Measurements from ENCODE around the gene TP53. TPM values are rescaled to one million over a fixed set of nuclear protein-coding genes. Genes with fewer than 3 reads are reported as not detected.

The TP53 gene
- polyA plus RNA-seq, 1 donor from 2014 or later = 13.8 TPM

DNA sequence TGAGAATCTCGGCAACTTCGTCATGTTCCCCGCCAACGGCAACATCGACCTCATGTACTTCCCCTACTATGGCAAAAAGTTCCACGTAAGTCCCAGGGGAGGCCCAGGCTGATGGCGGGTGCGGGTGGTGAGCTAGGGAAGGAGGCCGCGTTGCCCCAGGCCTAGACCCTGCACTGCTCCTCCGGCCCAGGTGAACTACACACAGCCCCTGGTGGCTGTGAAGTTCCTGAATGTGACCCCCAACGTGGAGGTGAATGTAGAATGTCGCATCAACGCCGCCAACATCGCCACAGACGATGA lies 31.8 kb downstream of the TP53 start:
- no peaks in the 10 kb centered on the region for H3K9me2 ChIP-seq (ENCODE audit: insufficient read depth, low read length)
- H3K27ac ChIP-seq (ENCODE audit: low read length) = no peak overlapping the region
- no peaks in the 10 kb centered on the region for H4K20me1 ChIP-seq (ENCODE audit: insufficient read depth)
- H3F3A ChIP-seq (ENCODE audit: insufficient read depth, low read length, poor library complexity, severe bottlenecking) = no peaks in the 10 kb centered on the region
- H3K9ac ChIP-seq (ENCODE audit: low read length) = no peak overlapping the region
- TF ChIP-seq, protein P1, sequence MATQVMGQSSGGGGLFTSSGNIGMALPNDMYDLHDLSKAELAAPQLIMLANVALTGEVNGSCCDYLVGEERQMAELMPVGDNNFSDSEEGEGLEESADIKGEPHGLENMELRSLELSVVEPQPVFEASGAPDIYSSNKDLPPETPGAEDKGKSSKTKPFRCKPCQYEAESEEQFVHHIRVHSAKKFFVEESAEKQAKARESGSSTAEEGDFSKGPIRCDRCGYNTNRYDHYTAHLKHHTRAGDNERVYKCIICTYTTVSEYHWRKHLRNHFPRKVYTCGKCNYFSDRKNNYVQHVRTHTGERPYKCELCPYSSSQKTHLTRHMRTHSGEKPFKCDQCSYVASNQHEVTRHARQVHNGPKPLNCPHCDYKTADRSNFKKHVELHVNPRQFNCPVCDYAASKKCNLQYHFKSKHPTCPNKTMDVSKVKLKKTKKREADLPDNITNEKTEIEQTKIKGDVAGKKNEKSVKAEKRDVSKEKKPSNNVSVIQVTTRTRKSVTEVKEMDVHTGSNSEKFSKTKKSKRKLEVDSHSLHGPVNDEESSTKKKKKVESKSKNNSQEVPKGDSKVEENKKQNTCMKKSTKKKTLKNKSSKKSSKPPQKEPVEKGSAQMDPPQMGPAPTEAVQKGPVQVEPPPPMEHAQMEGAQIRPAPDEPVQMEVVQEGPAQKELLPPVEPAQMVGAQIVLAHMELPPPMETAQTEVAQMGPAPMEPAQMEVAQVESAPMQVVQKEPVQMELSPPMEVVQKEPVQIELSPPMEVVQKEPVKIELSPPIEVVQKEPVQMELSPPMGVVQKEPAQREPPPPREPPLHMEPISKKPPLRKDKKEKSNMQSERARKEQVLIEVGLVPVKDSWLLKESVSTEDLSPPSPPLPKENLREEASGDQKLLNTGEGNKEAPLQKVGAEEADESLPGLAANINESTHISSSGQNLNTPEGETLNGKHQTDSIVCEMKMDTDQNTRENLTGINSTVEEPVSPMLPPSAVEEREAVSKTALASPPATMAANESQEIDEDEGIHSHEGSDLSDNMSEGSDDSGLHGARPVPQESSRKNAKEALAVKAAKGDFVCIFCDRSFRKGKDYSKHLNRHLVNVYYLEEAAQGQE (IDR thresholded peaks at IDR 0.05; ENCODE audit: borderline replicate concordance) = no peak
- TF ChIP-seq EP300 (conservative IDR thresholded peaks at IDR 0.05; ENCODE audit: poor library complexity, severe bottlenecking) (no peak), RAD21 (conservative IDR thresholded peaks at IDR 0.05) (no peak), MXI1 (conservative IDR thresholded peaks at IDR 0.05; ENCODE audit: poor library complexity, severe bottlenecking) (no peak), TAF1 (IDR thresholded peaks at IDR 0.05; ENCODE audit: low read depth) (no peak), EZH2 (IDR thresholded peaks at IDR 0.05; ENCODE audit: borderline replicate concordance, insufficient read depth, low read length, poor library complexity, severe bottlenecking) (no peak), SMC3 (conservative IDR thresholded peaks at IDR 0.05; ENCODE audit: poor library complexity) (no peak)
- H3K4me3 ChIP-seq (ENCODE audit: low read length) = no peak overlapping the region
- H2AFZ ChIP-seq (ENCODE audit: low read depth, low read length) = no peak overlapping the region
- no peaks in the 10 kb centered on the region for H3K36me3 ChIP-seq (ENCODE audit: insufficient read depth, low read length)
- H3K79me2 ChIP-seq (replicated peaks; ENCODE audit: insufficient read depth, low read length) = peaks cover 10% of the 10 kb centered on the region
- no peaks in the 10 kb centered on the region for H3K9me3 ChIP-seq (ENCODE audit: low read length)
- no peaks in the 10 kb centered on the region for H3K27me3 ChIP-seq (ENCODE audit: insufficient read depth, low read depth, low read length)
- no peak overlapping the region for H3K4me2 ChIP-seq (ENCODE audit: low read length)

DNA sequence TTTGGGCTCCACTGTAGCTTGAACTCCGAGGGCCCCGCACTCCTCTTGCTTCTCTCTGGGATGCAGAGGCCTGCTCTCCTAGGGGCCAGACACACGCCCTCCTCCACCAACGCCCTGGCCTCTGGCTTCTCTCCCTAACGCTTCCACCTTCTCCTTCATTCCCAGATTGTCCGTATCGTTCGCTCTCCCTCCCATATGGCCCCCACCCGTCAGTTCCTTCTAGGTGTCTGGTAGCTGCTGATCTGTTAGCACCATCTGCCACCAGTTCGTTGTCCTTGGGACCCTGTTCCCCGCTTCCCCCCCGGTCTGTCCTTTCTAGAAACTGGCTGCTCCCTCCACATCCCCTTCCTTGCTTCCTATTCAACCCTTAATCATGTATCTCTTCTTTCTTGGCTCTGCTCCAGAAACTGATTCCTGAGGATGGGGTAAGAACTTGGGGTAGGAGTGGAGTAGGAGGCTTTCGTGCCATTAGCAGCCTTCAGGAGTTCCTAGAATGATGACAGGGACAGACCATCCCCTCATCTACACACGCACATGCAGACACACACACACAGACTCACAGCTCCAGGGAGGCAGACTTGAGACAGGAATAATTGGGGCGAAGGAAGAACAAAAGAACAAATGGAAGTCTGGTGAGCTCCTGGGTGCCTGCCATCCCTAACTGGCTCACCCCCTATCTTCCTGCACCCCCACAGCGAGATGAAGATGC lies 32.3 kb downstream of the TP53 start:
- TF ChIP-seq, protein P1 (IDR thresholded peaks at IDR 0.05; ENCODE audit: borderline replicate concordance) = no peak
- no peak for TF ChIP-seq SMC3 (conservative IDR thresholded peaks at IDR 0.05; ENCODE audit: poor library complexity)
- H3K27ac ChIP-seq (ENCODE audit: low read length) = no peak overlapping the region

More for the DNA sequence above, 32.3 kb downstream of the TP53 start:
- no peaks in the 10 kb centered on the region for H4K20me1 ChIP-seq (ENCODE audit: insufficient read depth)
- no peaks in the 10 kb centered on the region for H3K9me3 ChIP-seq (ENCODE audit: low read length)
- no peaks in the 10 kb centered on the region for H3F3A ChIP-seq (ENCODE audit: insufficient read depth, low read length, poor library complexity, severe bottlenecking)
- H3K79me2 ChIP-seq (replicated peaks; ENCODE audit: insufficient read depth, low read length) = peaks cover 10% of the 10 kb centered on the region
- H3K9ac ChIP-seq (ENCODE audit: low read length) = no peak overlapping the region
- H3K9me2 ChIP-seq (ENCODE audit: insufficient read depth, low read length) = no peaks in the 10 kb centered on the region
- no peak overlapping the region for H2AFZ ChIP-seq (ENCODE audit: low read depth, low read length)
- no peak overlapping the region for H3K4me3 ChIP-seq (ENCODE audit: low read length)
- H3K4me2 ChIP-seq (ENCODE audit: low read length) = no peak overlapping the region
- no peaks in the 10 kb centered on the region for H3K27me3 ChIP-seq (ENCODE audit: insufficient read depth, low read depth, low read length)
- H3K36me3 ChIP-seq (ENCODE audit: insufficient read depth, low read length) = no peaks in the 10 kb centered on the region

Measured in neural cell (in vitro differentiated cells).